K562 (cell line): ENCODE data around the gene EPHA2. TPM values are rescaled to one million over a fixed set of nuclear protein-coding genes. Genes with fewer than 3 reads are reported as not detected.

ENCODE experiments used
- ADNP ChIP-seq: fragments of 200-800 bp; sonication (Bioruptor generic); IDR thresholded peaks from 2 replicates; pipeline ENCODE4 v1.6.1; 2016; ENCODE audit warnings: missing genetic modification characterization, missing compliant biosample characterization
- BRF1 ChIP-seq: IDR thresholded peaks from 3 replicates; pipeline ENCODE4 v1.6.1; 2011; ENCODE audit warnings: borderline replicate concordance, mild to moderate bottlenecking; ENCODE audit not compliant: insufficient read length; ENCODE audit errors: extremely low read depth
- CBX1 ChIP-seq: sonication (generic); IDR thresholded peaks from 2 replicates; pipeline ENCODE4 v1.6.1; 2016; ENCODE audit warnings: antibody characterized with exemption, low read depth, mild to moderate bottlenecking
- CBX3 ChIP-seq, 2 experiments: IDR thresholded peaks; 1 replicate in 1 of 2; 2 replicates in 1 of 2; pipeline ENCODE4 v1.6.1; 2012; ENCODE audit warnings: inconsistent platforms in 2 of 2, low read length in 2 of 2, borderline replicate concordance in 1 of 2, control low read depth in 1 of 2
- CC2D1A ChIP-seq: fragments of 450-650 bp; IDR thresholded peaks from 2 replicates; pipeline ENCODE4 v1.6.1; 2017; ENCODE audit warnings: mild to moderate bottlenecking
- DACH1 ChIP-seq: fragments of 450-650 bp; IDR thresholded peaks from 2 replicates; pipeline ENCODE4 v1.6.1; 2018; ENCODE audit not compliant: partially characterized antibody
- DPF2 ChIP-seq: fragments of 450-650 bp; IDR thresholded peaks from 2 replicates; pipeline ENCODE4 v1.6.1; 2016
- EGR1 ChIP-seq: fragments of 450-650 bp; conservative IDR thresholded peaks from 2 replicates; pipeline ENCODE4 v1.6.1; 2017; ENCODE audit warnings: mild to moderate bottlenecking
- HDAC2 ChIP-seq: fragments of 450-650 bp; IDR thresholded peaks from 2 replicates; pipeline ENCODE4 v1.6.1; 2016; ENCODE audit warnings: mild to moderate bottlenecking
- KAT2B ChIP-seq: IDR thresholded peaks from one replicate; pipeline ENCODE4 v1.6.1; 2012; ENCODE audit warnings: low read depth, mild to moderate bottlenecking, control low read depth, inconsistent platforms, low read length, moderate library complexity
- LCOR ChIP-seq: sonication (generic); formaldehyde crosslinking; IDR thresholded peaks from 2 replicates; pipeline ENCODE4 v1.8.0; 2022; ENCODE audit warnings: mild to moderate bottlenecking, missing genetic modification reagents
- MTA1 ChIP-seq: fragments of 450-650 bp; IDR thresholded peaks from 2 replicates; pipeline ENCODE4 v1.6.1; 2017; ENCODE audit warnings: borderline replicate concordance
- MTA3 ChIP-seq: fragments of 450-650 bp; formaldehyde crosslinking; IDR thresholded peaks from 2 replicates; pipeline ENCODE4 v1.6.1; 2017; ENCODE audit warnings: mild to moderate bottlenecking, borderline replicate concordance
- NCOA4 ChIP-seq: fragments of 450-650 bp; IDR thresholded peaks from 2 replicates; pipeline ENCODE4 v1.6.1; 2018; ENCODE audit warnings: mild to moderate bottlenecking; ENCODE audit not compliant: partially characterized antibody
- NONO ChIP-seq, 2 experiments: fragments of 200-400 bp in 1 of 2; fragments of 450-650 bp in 1 of 2; formaldehyde crosslinking in 1 of 2; IDR thresholded peaks; 2 replicates each; pipeline ENCODE4 v1.6.1; 2017; ENCODE audit warnings: low read depth in 2 of 2, mild to moderate bottlenecking in 2 of 2, moderate library complexity in 2 of 2, low read length in 1 of 2
- PTBP1 ChIP-seq: fragments of 200-400 bp; formaldehyde crosslinking; IDR thresholded peaks from 2 replicates; pipeline ENCODE4 v1.6.1; 2017; ENCODE audit warnings: low read depth, low read length
- TBL1XR1 ChIP-seq, 2 experiments: IDR thresholded peaks; 2 replicates each; pipeline ENCODE4 v1.6.1; 2012; ENCODE audit warnings: improper control_type of control experiment in 2 of 2, low read length in 2 of 2, mild to moderate bottlenecking in 1 of 2
- ZBTB43 ChIP-seq: sonication (generic); formaldehyde crosslinking; IDR thresholded peaks from 2 replicates; pipeline ENCODE4 v1.8.0; 2023; ENCODE audit warnings: mild to moderate bottlenecking, missing genetic modification reagents
- ZNF24 ChIP-seq: fragments of 450-650 bp; IDR thresholded peaks from 2 replicates; pipeline ENCODE4 v1.6.1; 2016
- ZNF668 ChIP-seq: fragments of 250-450 bp; sonication (Bioruptor Pico); IDR thresholded peaks from 2 replicates; pipeline ENCODE4 v1.8.0; 2022; ENCODE audit warnings: mild to moderate bottlenecking, inconsistent platforms
- polyA plus RNA-seq, 8 experiments: library from polyadenylated mRNA; depleted of rRNA in 4 of 8; stranded (reverse) in 5 of 8; unstranded in 3 of 8; fragments of >200 nt; fragmentation: Nextera tagmentation in 2 of 8; fragmentation: Illumina TruSeq in 1 of 8; extraction: Ambion mirVana in 2 of 8; extraction: Trizol in 1 of 8; gene quantifications; 2 replicates each; pipeline versions ENCODE4 v1.2.1 to v1.2.3, GENCODE V29; 2011 to 2014; ENCODE audit warnings: inconsistent platforms in 1 of 8, missing spikeins in 1 of 8
- total RNA-seq, 7 experiments: library from RNA; depleted of rRNA in 6 of 7; stranded (reverse); fragments of >200 nt in 6 of 7; fragmentation: Illumina TruSeq in 2 of 7; extraction: Trizol in 2 of 7; gene quantifications; 2 replicates each; pipeline versions ENCODE4 v1.2.1 to v1.2.3, GENCODE V29; 2011 to 2021; ENCODE audit warnings: low replicate concordance in 1 of 7
- TF ChIP-seq, protein P1 (sequence below): fragments of 450-650 bp; IDR thresholded peaks from 2 replicates; pipeline ENCODE4 v1.6.1; 2016
- TF ChIP-seq, protein P2 (sequence below): fragments of 450-650 bp; IDR thresholded peaks from 2 replicates; pipeline ENCODE4 v1.6.1; 2018; ENCODE audit not compliant: partially characterized antibody

The EPHA2 gene
- total and polyA plus RNA-seq, 9 of the 15 experiments (the other 6 are each of a cell fraction or from before 2014, with no cell fraction given): 0.04 to 0.40 (median 0.07) TPM; not detected in 4

- TF ChIP-seq, protein P1, sequence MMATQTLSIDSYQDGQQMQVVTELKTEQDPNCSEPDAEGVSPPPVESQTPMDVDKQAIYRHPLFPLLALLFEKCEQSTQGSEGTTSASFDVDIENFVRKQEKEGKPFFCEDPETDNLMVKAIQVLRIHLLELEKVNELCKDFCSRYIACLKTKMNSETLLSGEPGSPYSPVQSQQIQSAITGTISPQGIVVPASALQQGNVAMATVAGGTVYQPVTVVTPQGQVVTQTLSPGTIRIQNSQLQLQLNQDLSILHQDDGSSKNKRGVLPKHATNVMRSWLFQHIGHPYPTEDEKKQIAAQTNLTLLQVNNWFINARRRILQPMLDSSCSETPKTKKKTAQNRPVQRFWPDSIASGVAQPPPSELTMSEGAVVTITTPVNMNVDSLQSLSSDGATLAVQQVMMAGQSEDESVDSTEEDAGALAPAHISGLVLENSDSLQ: 0 out of 2 replicates have a peak, but pooled peaks have one; percentile 18
- TF ChIP-seq PTBP1 (peak; percentile 95), ZBTB43 (no peak), EGR1 (peak; percentile 66), ADNP (tag) (peak; percentile 99), MTA3 (no peak), ZNF24 (peak; percentile 78; the same call in 1 of the 2 replicates), CC2D1A (peak; percentile 64; the same call in 1 of the 2 replicates), BRF1 (no peak), TBL1XR1 (IDR thresholded peaks at IDR 0.05; ENCODE audit: low read length in 2 of 2) (0 out of 4 replicates have a peak, but pooled peaks of 1 of the 2 experiments have one; percentile 21), CBX1 (peak; percentile 99), MTA1 (peak; percentile 75; the same call in 1 of the 2 replicates), NCOA4 (peak; percentile 70), DPF2 (peak; percentile 12; the same call in 1 of the 2 replicates), NONO (IDR thresholded peaks at IDR 0.05; ENCODE audit: low read depth in 2 of 2, low read length in 1 of 2) (0 out of 4 replicates have a peak, but pooled peaks of 1 of the 2 experiments have one; percentile 28), DACH1 (peak; percentile 62), LCOR (CRISPR knock-in tag) (peak; percentile 44; the same call in 1 of the 2 replicates), ZNF668 (CRISPR knock-in tag) (peak; percentile 38; the same call in 1 of the 2 replicates), KAT2B (no peak), HDAC2 (peak; percentile 99), CBX3 (IDR thresholded peaks at IDR 0.05; ENCODE audit: borderline replicate concordance in 1 of 2, low read length in 2 of 2) (peak in 1 of 2 experiments; percentile 87; a peak in 2 of 3 replicates)
- TF ChIP-seq, protein P2, sequence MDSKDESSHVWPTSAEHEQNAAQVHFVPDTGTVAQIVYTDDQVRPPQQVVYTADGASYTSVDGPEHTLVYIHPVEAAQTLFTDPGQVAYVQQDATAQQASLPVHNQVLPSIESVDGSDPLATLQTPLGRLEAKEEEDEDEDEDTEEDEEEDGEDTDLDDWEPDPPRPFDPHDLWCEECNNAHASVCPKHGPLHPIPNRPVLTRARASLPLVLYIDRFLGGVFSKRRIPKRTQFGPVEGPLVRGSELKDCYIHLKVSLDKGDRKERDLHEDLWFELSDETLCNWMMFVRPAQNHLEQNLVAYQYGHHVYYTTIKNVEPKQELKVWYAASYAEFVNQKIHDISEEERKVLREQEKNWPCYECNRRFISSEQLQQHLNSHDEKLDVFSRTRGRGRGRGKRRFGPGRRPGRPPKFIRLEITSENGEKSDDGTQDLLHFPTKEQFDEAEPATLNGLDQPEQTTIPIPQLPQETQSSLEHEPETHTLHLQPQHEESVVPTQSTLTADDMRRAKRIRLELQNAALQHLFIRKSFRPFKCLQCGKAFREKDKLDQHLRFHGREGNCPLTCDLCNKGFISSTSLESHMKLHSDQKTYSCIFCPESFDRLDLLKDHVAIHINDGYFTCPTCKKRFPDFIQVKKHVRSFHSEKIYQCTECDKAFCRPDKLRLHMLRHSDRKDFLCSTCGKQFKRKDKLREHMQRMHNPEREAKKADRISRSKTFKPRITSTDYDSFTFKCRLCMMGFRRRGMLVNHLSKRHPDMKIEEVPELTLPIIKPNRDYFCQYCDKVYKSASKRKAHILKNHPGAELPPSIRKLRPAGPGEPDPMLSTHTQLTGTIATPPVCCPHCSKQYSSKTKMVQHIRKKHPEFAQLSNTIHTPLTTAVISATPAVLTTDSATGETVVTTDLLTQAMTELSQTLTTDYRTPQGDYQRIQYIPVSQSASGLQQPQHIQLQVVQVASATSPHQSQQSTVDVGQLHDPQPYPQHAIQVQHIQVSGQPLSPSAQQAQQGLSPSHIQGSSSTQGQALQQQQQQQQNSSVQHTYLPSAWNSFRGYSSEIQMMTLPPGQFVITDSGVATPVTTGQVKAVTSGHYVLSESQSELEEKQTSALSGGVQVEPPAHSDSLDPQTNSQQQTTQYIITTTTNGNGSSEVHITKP: peak; percentile 1
These were observed 11.4 kb downstream of the EPHA2 start (continued) for GRCh38 chr1:16144325-16145029.
